ENCODE results near the gene GPR108.

DNA sequence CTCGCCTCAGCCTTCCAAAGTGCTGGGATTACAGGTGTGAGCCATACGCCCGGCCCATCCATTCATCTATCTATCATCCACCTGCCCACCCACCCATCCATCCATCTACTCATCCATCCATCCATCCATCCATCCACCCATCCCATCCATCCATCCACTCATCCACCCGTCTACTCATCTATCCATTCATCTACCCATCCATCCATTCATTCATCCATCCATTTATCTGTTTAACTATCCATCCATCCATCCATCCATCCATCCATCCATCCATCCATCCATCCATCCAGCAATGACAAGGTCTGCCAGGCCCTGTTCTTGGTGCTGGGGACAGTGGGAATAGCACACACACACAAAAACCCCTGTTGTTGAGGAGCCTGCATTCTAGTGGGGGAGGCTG is 39.6 kb upstream of the GPR108 start:
- TF ChIP-seq ZEB2 (tag by site-specific recombination; IDR thresholded peaks at IDR 0.05) (no peak), ZFP41 (tag by site-specific recombination; IDR thresholded peaks at IDR 0.05; ENCODE audit: borderline replicate concordance) (no peak), ZNF707 (tag by site-specific recombination; IDR thresholded peaks at IDR 0.05) (no peak), YY1 (tag by site-specific recombination; IDR thresholded peaks at IDR 0.05) (no peak), ZNF274 (IDR thresholded peaks at IDR 0.05; ENCODE audit: low read length) (no peak), ZNF274 (tag by site-specific recombination; IDR thresholded peaks at IDR 0.05; ENCODE audit: borderline replicate concordance) (no peak), ZNF404 (tag by site-specific recombination; IDR thresholded peaks at IDR 0.05) (no peak), ZNF792 (tag by site-specific recombination; IDR thresholded peaks at IDR 0.05) (no peak), REST (tag by site-specific recombination; IDR thresholded peaks at IDR 0.05) (no peak), ZNF37A (tag by site-specific recombination; IDR thresholded peaks at IDR 0.05) (no peak)
- TF ChIP-seq, protein P1, sequence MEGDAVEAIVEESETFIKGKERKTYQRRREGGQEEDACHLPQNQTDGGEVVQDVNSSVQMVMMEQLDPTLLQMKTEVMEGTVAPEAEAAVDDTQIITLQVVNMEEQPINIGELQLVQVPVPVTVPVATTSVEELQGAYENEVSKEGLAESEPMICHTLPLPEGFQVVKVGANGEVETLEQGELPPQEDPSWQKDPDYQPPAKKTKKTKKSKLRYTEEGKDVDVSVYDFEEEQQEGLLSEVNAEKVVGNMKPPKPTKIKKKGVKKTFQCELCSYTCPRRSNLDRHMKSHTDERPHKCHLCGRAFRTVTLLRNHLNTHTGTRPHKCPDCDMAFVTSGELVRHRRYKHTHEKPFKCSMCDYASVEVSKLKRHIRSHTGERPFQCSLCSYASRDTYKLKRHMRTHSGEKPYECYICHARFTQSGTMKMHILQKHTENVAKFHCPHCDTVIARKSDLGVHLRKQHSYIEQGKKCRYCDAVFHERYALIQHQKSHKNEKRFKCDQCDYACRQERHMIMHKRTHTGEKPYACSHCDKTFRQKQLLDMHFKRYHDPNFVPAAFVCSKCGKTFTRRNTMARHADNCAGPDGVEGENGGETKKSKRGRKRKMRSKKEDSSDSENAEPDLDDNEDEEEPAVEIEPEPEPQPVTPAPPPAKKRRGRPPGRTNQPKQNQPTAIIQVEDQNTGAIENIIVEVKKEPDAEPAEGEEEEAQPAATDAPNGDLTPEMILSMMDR (tag by site-specific recombination; IDR thresholded peaks at IDR 0.05), result no peak

Data from HEK293 (cell line).